ENCODE data around the gene CCNG2.

DNA sequence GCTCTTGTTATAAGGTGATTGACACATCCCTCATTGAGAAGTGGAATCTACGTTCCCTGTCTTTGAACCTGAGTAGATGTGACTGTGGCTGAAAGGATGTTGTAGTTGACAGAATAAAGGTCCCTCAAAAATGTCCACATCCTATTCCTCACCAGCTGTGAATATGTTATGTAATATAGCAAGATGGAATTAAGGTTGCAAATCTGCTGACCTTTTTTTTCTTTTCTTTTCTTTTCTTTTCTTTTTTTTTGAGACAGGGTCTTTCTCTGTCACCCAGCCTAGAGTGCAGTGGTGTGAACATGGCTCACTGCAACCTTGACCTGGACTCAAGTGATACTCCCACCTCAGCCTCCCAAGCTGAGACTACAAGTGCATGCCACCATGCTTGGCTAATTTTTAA lies 7.2 kb upstream of the CCNG2 start:
- TF ChIP-seq, protein P1, sequence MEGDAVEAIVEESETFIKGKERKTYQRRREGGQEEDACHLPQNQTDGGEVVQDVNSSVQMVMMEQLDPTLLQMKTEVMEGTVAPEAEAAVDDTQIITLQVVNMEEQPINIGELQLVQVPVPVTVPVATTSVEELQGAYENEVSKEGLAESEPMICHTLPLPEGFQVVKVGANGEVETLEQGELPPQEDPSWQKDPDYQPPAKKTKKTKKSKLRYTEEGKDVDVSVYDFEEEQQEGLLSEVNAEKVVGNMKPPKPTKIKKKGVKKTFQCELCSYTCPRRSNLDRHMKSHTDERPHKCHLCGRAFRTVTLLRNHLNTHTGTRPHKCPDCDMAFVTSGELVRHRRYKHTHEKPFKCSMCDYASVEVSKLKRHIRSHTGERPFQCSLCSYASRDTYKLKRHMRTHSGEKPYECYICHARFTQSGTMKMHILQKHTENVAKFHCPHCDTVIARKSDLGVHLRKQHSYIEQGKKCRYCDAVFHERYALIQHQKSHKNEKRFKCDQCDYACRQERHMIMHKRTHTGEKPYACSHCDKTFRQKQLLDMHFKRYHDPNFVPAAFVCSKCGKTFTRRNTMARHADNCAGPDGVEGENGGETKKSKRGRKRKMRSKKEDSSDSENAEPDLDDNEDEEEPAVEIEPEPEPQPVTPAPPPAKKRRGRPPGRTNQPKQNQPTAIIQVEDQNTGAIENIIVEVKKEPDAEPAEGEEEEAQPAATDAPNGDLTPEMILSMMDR (conservative IDR thresholded peaks at IDR 0.05), result no peak
- TF ChIP-seq EZH2 (IDR thresholded peaks at IDR 0.05; ENCODE audit: low read depth), result no peak

Measured in PC-9 (cell line).